Upper lobe of left lung (tissue), 6 donors: ENCODE data around the gene NUMA1. TPM values are rescaled to one million over a fixed set of nuclear protein-coding genes. Genes with fewer than 3 reads are reported as not detected.
A peak's percentile ranks its signal among the peaks of the same experiment; 100 is the strongest.

Source experiments
- ATAC-seq, 2 donors: fragments of 200-7000 bp; cut with Tn5 transposase; one replicate each; pipeline ENCODE4 v1.9.1; 2022; ENCODE audit warnings: mild to moderate bottlenecking in 2 of 2, moderate library complexity in 2 of 2; ENCODE audit not compliant: low FRiP score in 2 of 2
- DNase-seq, 2 donors: peaks; one replicate each; pipeline ENCODE4 v3.0.0-alpha.2; 2019 to 2020
- H3K27ac ChIP-seq, 4 donors: fragments of 200-600 bp; sonication (generic); one replicate each; pipeline ENCODE4 v1.5.1; 2016 to 2019
- H3K27me3 ChIP-seq, 4 donors: fragments of 200-600 bp; sonication (generic); one replicate each; pipeline ENCODE4 v1.5.1; 2017 to 2019
- H3K36me3 ChIP-seq, 4 donors: fragments of 200-600 bp; sonication (generic); one replicate each; pipeline ENCODE4 v1.5.1; 2016 to 2019
- H3K4me1 ChIP-seq, 4 donors: fragments of 200-600 bp; sonication (generic); one replicate each; pipeline ENCODE4 v1.5.1; 2018 to 2019
- H3K4me3 ChIP-seq, 4 donors: fragments of 200-600 bp; sonication (generic); one replicate each; pipeline ENCODE4 v1.5.1; 2017 to 2019; ENCODE audit warnings: mild to moderate bottlenecking in 2 of 4, moderate library complexity in 1 of 4
- H3K9me3 ChIP-seq, 4 donors: fragments of 200-600 bp; sonication (generic); one replicate each; pipeline ENCODE4 v1.5.1; 2018 to 2019
- EP300 ChIP-seq, 4 donors: sonication (generic); formaldehyde crosslinking; IDR thresholded peaks; one replicate each; pipeline ENCODE4 v1.5.1; 2017; ENCODE audit warnings: antibody characterized with exemption in 4 of 4, control low read depth in 2 of 4
- POLR2A ChIP-seq, 4 donors: fragments of 450-650 bp; IDR thresholded peaks; one replicate each; pipeline ENCODE4 v1.5.1; 2016 to 2017; ENCODE audit warnings: antibody characterized with exemption in 4 of 4, mild to moderate bottlenecking in 2 of 4
- POLR2AphosphoS5 ChIP-seq, 2 donors: sonication (generic); formaldehyde crosslinking; IDR thresholded peaks; one replicate each; pipeline ENCODE4 v1.5.1; 2017; ENCODE audit warnings: antibody characterized with exemption in 2 of 2
- WGBS, 2 donors: methylation state at CpG; one replicate each; pipeline ENCODE4 v1.1.5; 2017 to 2018; 5-methylcytosine and 5-hydroxymethylcytosine counted together
- total RNA-seq, 6 donors: library from RNA; depleted of rRNA in 4 of 6; stranded (reverse); fragments of >200 nt in 4 of 6; gene quantifications; one replicate each; pipeline versions ENCODE4 v1.1.0 to v1.2.1, GENCODE V29; 2016 to 2021
- TF ChIP-seq, protein P1 (sequence below), 6 experiments: fragments of 450-650 bp in 4 of 6; fragments of 200-600 bp in 2 of 6; sonication (generic) in 2 of 6; IDR thresholded peaks; one replicate each; pipeline ENCODE4 v1.5.1; 2016 to 2019; ENCODE audit warnings: antibody characterized with exemption in 6 of 6
- donor health status: DM: no; HTN: no; CAD: no; lungs with moderate emphysema.
- donor health status: DM: no; HTN: yes; CAD: no; lungs with severe emphysema.

NUMA1 gene
- total RNA-seq, 6 donors from 2014 or later, result 185 to 666 (median 241) TPM

DNA sequence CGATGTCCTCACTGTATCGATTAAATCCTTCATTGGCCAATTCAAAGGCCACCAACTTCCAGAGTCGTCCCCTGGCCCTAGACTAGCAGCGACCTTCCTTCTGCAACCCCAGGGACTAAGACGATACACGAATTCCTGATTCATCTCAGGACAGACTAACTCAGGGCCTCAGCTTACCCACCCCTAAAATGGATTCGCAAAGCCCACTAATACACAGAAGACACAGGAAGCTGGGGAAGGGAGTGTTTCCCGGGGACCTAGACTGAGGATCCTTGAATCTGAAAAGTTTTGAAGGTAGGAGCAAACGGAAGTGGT lies 22.2 kb upstream of the NUMA1 start:
- H3K4me3 ChIP-seq, result peak overlapping the region; percentile 61 to 90 (median 72)
- 1 to 2% methylated on average over 9 of the region's 9 CpGs for WGBS, 2 donors
- ATAC-seq (no peak), DNase-seq (no peak)
- H3K27ac ChIP-seq, result peak overlapping the region; percentile 87 to 98 (median 94)
- peaks cover 6 to 23% (median 17%) of the 10 kb centered on the region in 4 donors for H3K36me3 ChIP-seq
- no peak for TF ChIP-seq EP300 (IDR thresholded peaks at IDR 0.05)
- TF ChIP-seq POLR2AphosphoS5 (IDR thresholded peaks at IDR 0.05), result no peak
- no peak for TF ChIP-seq POLR2A (IDR thresholded peaks at IDR 0.05)
- H3K4me1 ChIP-seq, result peaks cover 35 to 40% (median 35%) of the 10 kb centered on the region in 4 donors
- no peaks in the 10 kb centered on the region for H3K9me3 ChIP-seq
- H3K27me3 ChIP-seq, result no peaks in the 10 kb centered on the region

GRCh38 chr11:72102162-72102561 lies 21.8 kb upstream of the NUMA1 start:
- no peak for DNase-seq
- no peak for TF ChIP-seq EP300 (IDR thresholded peaks at IDR 0.05)
- TF ChIP-seq, protein P1, sequence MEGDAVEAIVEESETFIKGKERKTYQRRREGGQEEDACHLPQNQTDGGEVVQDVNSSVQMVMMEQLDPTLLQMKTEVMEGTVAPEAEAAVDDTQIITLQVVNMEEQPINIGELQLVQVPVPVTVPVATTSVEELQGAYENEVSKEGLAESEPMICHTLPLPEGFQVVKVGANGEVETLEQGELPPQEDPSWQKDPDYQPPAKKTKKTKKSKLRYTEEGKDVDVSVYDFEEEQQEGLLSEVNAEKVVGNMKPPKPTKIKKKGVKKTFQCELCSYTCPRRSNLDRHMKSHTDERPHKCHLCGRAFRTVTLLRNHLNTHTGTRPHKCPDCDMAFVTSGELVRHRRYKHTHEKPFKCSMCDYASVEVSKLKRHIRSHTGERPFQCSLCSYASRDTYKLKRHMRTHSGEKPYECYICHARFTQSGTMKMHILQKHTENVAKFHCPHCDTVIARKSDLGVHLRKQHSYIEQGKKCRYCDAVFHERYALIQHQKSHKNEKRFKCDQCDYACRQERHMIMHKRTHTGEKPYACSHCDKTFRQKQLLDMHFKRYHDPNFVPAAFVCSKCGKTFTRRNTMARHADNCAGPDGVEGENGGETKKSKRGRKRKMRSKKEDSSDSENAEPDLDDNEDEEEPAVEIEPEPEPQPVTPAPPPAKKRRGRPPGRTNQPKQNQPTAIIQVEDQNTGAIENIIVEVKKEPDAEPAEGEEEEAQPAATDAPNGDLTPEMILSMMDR (IDR thresholded peaks at IDR 0.05), result no peak
- no peak for TF ChIP-seq POLR2AphosphoS5 (IDR thresholded peaks at IDR 0.05)
- no peak for TF ChIP-seq POLR2A (IDR thresholded peaks at IDR 0.05)
- H3K4me3 ChIP-seq, result peak overlapping the region; percentile 61 to 90 (median 72)
- WGBS, 2 donors, result 41 to 42% methylated on average over 4 of the region's 4 CpGs
- H3K9me3 ChIP-seq, result no peaks in the 10 kb centered on the region
- H3K4me1 ChIP-seq, result peaks cover 35 to 40% (median 35%) of the 10 kb centered on the region in 4 donors
- H3K27me3 ChIP-seq, result no peaks in the 10 kb centered on the region
- peaks cover 6 to 28% (median 21%) of the 10 kb centered on the region in 4 donors for H3K36me3 ChIP-seq
- no peak for ATAC-seq
- peak overlapping the region; percentile 87 to 98 (median 94) for H3K27ac ChIP-seq

DNA sequence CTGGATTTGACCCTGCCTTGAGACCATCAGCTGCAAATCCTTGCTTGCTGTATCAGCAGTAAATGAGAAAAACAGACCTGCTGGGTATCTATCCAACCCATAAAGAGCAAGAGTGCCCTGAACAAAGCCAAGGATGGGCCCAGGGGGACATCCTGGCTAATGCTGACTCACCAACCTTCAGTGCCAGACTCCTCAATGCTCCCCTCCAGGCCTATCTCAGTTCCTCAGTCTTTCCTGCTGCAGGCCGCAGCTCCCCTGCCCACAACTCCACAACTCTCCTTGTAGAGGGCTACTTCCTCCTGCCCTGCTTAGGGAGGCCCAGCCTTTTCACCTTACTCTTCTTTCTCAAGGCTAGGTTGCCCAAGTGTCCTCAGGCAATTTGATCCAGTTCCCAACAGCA lies 20.1 kb upstream of the NUMA1 start:
- Histone ChIP-seq H3K27ac (peak overlapping the region; percentile 10 to 92 (median 54)), H3K36me3 (peaks cover 15 to 45% (median 32%) of the 10 kb centered on the region in 4 donors), H3K9me3 (no peaks in the 10 kb centered on the region), H3K27me3 (no peaks in the 10 kb centered on the region), H3K4me1 (peaks cover 35 to 40% (median 35%) of the 10 kb centered on the region in 4 donors), H3K4me3 (no peak overlapping the region)
- DNase-seq (peak in 1 of 2 donors; percentile 58), ATAC-seq (no peak)
- TF ChIP-seq, protein P1 (IDR thresholded peaks at IDR 0.05), result no peak
- no peak for TF ChIP-seq EP300 (IDR thresholded peaks at IDR 0.05)
- TF ChIP-seq POLR2AphosphoS5 (IDR thresholded peaks at IDR 0.05), result no peak
- TF ChIP-seq POLR2A (IDR thresholded peaks at IDR 0.05), result no peak
- WGBS, 2 donors, result 71 to 86% methylated on average over 1 of the region's 1 CpG

DNA sequence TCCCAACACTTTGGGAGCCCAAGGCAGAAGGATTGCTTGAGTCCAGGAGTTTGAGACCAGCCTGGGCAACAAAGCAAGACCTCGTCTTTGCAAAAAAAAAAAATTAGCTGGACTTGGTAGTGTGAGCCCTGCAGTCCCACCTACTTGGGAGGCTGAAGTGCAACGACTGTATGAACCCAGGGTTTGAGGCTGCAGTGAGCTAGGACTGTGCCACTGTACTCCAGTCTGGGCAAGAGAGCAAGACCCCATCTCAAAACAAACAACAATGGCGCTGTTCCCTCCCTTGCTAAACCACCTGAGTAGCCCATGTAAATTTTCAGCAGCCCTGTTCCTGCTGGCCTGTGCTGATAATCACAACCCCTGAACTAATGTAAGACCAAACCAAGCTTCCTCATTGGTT lies 19.7 kb upstream of the NUMA1 start:
- Histone ChIP-seq H3K27ac (peak overlapping the region in 3 of 4 donors; percentile 39 to 92 (median 70)), H3K9me3 (no peaks in the 10 kb centered on the region), H3K4me3 (no peak overlapping the region), H3K27me3 (no peaks in the 10 kb centered on the region), H3K36me3 (peaks cover 15 to 49% (median 35%) of the 10 kb centered on the region in 4 donors), H3K4me1 (peaks cover 35 to 40% (median 35%) of the 10 kb centered on the region in 4 donors)
- DNase-seq (no peak), ATAC-seq (no peak)
- WGBS, 2 donors, result 78 to 84% methylated on average over 3 of the region's 3 CpGs
- TF ChIP-seq POLR2A (IDR thresholded peaks at IDR 0.05), result no peak
- TF ChIP-seq, protein P1 (IDR thresholded peaks at IDR 0.05), result no peak
- no peak for TF ChIP-seq POLR2AphosphoS5 (IDR thresholded peaks at IDR 0.05)
- TF ChIP-seq EP300 (IDR thresholded peaks at IDR 0.05), result no peak

DNA sequence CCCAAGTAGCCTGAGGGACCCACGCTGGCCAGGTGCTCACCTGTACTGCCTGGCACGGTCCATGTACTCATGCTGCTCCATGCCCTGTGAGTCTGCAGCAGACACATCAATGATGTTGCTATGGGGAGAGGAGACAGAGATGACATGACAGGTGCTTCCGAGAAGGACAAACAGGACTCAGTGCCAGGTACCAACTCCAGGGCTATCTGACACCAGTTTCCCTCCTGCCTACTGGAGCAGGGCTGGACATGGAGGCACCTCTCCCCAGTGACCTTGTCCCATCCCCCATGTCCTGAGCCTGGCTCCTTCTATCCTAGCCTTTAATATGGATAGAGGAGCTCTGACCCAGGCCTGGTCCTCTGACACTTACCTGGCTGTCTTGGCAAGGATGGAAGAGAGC lies 18.4 kb upstream of the NUMA1 start:
- H3K4me3 ChIP-seq, result no peak overlapping the region
- no peak for ATAC-seq
- TF ChIP-seq, protein P1 (IDR thresholded peaks at IDR 0.05), result no peak
- TF ChIP-seq EP300 (IDR thresholded peaks at IDR 0.05) (no peak), POLR2A (IDR thresholded peaks at IDR 0.05) (no peak), POLR2AphosphoS5 (IDR thresholded peaks at IDR 0.05) (no peak)
- no peaks in the 10 kb centered on the region for H3K9me3 ChIP-seq
- DNase-seq, result no peak
- H3K36me3 ChIP-seq, result peaks cover 15 to 59% (median 42%) of the 10 kb centered on the region in 4 donors
- 90 to 100% methylated on average over 2 to 3 of the region's 3 CpGs for WGBS, 2 donors
- H3K27ac ChIP-seq, result peak overlapping the region in 1 of 4 donors; percentile 70
- H3K27me3 ChIP-seq, result no peaks in the 10 kb centered on the region
- peaks cover 31 to 35% (median 32%) of the 10 kb centered on the region in 4 donors for H3K4me1 ChIP-seq
